ENCODE results near the gene ZNF263.

The ZNF263 gene

GRCh38 chr16:3256866-3257465 lies 26.3 kb upstream of the ZNF263 start:
- TF ChIP-seq MYC (IDR thresholded peaks at IDR 0.05; ENCODE audit: low read depth, low read length) (no peak), CTCF (IDR thresholded peaks at IDR 0.05; ENCODE audit: low read depth, low read length) (no peak), POLR2A (IDR thresholded peaks at IDR 0.05; ENCODE audit: extremely low read depth, insufficient read length) (no peak), MAX (IDR thresholded peaks at IDR 0.05; ENCODE audit: low read depth, low read length) (no peak)
- no peak for DNase-seq (ENCODE audit: low read depth)
- no peak overlapping the region for H3K4me3 ChIP-seq (ENCODE audit: low read depth, low read length)

- peak overlapping the region; percentile 29 for H3K4me3 ChIP-seq (ENCODE audit: low read depth, low read length)
- DNase-seq (ENCODE audit: low read depth), result peak; percentile 61
- TF ChIP-seq MAX (IDR thresholded peaks at IDR 0.05; ENCODE audit: low read depth, low read length), result no peak
- no peak for TF ChIP-seq CTCF (IDR thresholded peaks at IDR 0.05; ENCODE audit: low read depth, low read length)
- TF ChIP-seq MYC (IDR thresholded peaks at IDR 0.05; ENCODE audit: low read depth, low read length), result no peak
- TF ChIP-seq POLR2A (IDR thresholded peaks at IDR 0.05; ENCODE audit: extremely low read depth, insufficient read length), result no peak
These were observed 23.5 kb upstream of the ZNF263 start for GRCh38 chr16:3259836-3260235.

GRCh38 chr16:3262517-3262916 lies 20.8 kb upstream of the ZNF263 start:
- H3K4me3 ChIP-seq (ENCODE audit: low read depth, low read length), result no peak overlapping the region
- no peak for DNase-seq (ENCODE audit: low read depth)
- TF ChIP-seq MAX (IDR thresholded peaks at IDR 0.05; ENCODE audit: low read depth, low read length) (no peak), CTCF (IDR thresholded peaks at IDR 0.05; ENCODE audit: low read depth, low read length) (no peak), MYC (IDR thresholded peaks at IDR 0.05; ENCODE audit: low read depth, low read length) (no peak), POLR2A (IDR thresholded peaks at IDR 0.05; ENCODE audit: extremely low read depth, insufficient read length) (no peak)

- TF ChIP-seq CTCF (IDR thresholded peaks at IDR 0.05; ENCODE audit: low read depth, low read length) (no peak), POLR2A (IDR thresholded peaks at IDR 0.05; ENCODE audit: extremely low read depth, insufficient read length) (peak; percentile 63), MYC (IDR thresholded peaks at IDR 0.05; ENCODE audit: low read depth, low read length) (peak; percentile 98), MAX (IDR thresholded peaks at IDR 0.05; ENCODE audit: low read depth, low read length) (peak; percentile 99)
- peak overlapping the region; percentile 83 for H3K4me3 ChIP-seq (ENCODE audit: low read depth, low read length)
- DNase-seq (ENCODE audit: low read depth), result peak; percentile 99
These were observed 18.9 kb upstream of the ZNF263 start for GRCh38 chr16:3264137-3265036.

- H3K4me3 ChIP-seq (ENCODE audit: low read depth, low read length), result no peak overlapping the region
- peak; percentile 77 for DNase-seq (ENCODE audit: low read depth)
- TF ChIP-seq POLR2A (IDR thresholded peaks at IDR 0.05; ENCODE audit: extremely low read depth, insufficient read length), result no peak
- peak; percentile 45; the same call in 1 of the 2 replicates for TF ChIP-seq MAX (IDR thresholded peaks at IDR 0.05; ENCODE audit: low read depth, low read length)
- peak; percentile 31 for TF ChIP-seq MYC (IDR thresholded peaks at IDR 0.05; ENCODE audit: low read depth, low read length)
- TF ChIP-seq CTCF (IDR thresholded peaks at IDR 0.05; ENCODE audit: low read depth, low read length), result peak; percentile 69
These were observed 16.3 kb upstream of the ZNF263 start for GRCh38 chr16:3266873-3267537.
